Parathyroid adenoma (tissue), 2 donors: Measurements from ENCODE around the gene CARD9.

ENCODE experiments used
- H2AFZ ChIP-seq: fragments of 300-600 bp; sonication (generic); one replicate; pipeline ENCODE4 v1.7.0; 2017; ENCODE audit warnings: antibody characterized with exemption, mild to moderate bottlenecking
- H3K27ac ChIP-seq: fragments of 300-600 bp; sonication (generic); one replicate; pipeline ENCODE4 v1.7.0; 2017
- H3K27me3 ChIP-seq: fragments of 300-600 bp; sonication (generic); one replicate; pipeline ENCODE4 v1.7.0; 2017; ENCODE audit warnings: low read length; ENCODE audit not compliant: control insufficient read depth, insufficient read depth
- H3K36me3 ChIP-seq: fragments of 300-600 bp; sonication (generic); one replicate; pipeline ENCODE4 v1.7.0; 2017; ENCODE audit warnings: low read length; ENCODE audit not compliant: control insufficient read depth, insufficient read depth
- H3K4me1 ChIP-seq: fragments of 300-600 bp; sonication (generic); one replicate; pipeline ENCODE4 v1.7.0; 2017; ENCODE audit warnings: control low read depth
- H3K4me2 ChIP-seq: fragments of 300-600 bp; sonication (generic); one replicate; pipeline ENCODE4 v1.7.0; 2017; ENCODE audit warnings: low read length
- H3K4me3 ChIP-seq: fragments of 300-600 bp; sonication (generic); one replicate; pipeline ENCODE4 v1.7.0; 2017; ENCODE audit warnings: low read depth, low read length
- H3K79me2 ChIP-seq: fragments of 300-600 bp; sonication (generic); one replicate; pipeline ENCODE4 v1.7.0; 2017; ENCODE audit warnings: control low read depth
- H3K9ac ChIP-seq: fragments of 300-600 bp; sonication (generic); one replicate; pipeline ENCODE4 v1.7.0; 2017; ENCODE audit warnings: mild to moderate bottlenecking
- H3K9me3 ChIP-seq: fragments of 300-600 bp; sonication (generic); one replicate; pipeline ENCODE4 v1.7.0; 2017; ENCODE audit warnings: low read length; ENCODE audit not compliant: control insufficient read depth
- CTCF ChIP-seq: fragments of 300-600 bp; sonication (generic); IDR thresholded peaks from one replicate; pipeline ENCODE4 v1.7.0; 2017; ENCODE audit warnings: antibody characterized with exemption, mild to moderate bottlenecking
- donor health status: primary hyperparathyroidism.

The CARD9 gene

GRCh38 chr9:136347472-136348256, 25.8 kb downstream of the CARD9 start:
- Histone ChIP-seq H3K9me3 (no peaks in the 10 kb centered on the region), H3K4me1 (peaks cover 5% of the 10 kb centered on the region), H3K36me3 (no peaks in the 10 kb centered on the region), H3K4me3 (no peak overlapping the region), H3K4me2 (no peak overlapping the region), H3K27ac (no peak overlapping the region), H3K9ac (no peak overlapping the region), H3K79me2 (no peaks in the 10 kb centered on the region), H2AFZ (no peak overlapping the region), H3K27me3 (no peaks in the 10 kb centered on the region)
- TF ChIP-seq CTCF, result no peak

GRCh38 chr9:136346927-136347465, 26.5 kb downstream of the CARD9 start:
- no peaks in the 10 kb centered on the region for H3K27me3 ChIP-seq
- TF ChIP-seq CTCF, result no peak
- H3K36me3 ChIP-seq, result no peaks in the 10 kb centered on the region
- H3K79me2 ChIP-seq, result no peaks in the 10 kb centered on the region
- no peaks in the 10 kb centered on the region for H3K9me3 ChIP-seq
- no peak overlapping the region for H3K27ac ChIP-seq
- no peak overlapping the region for H3K4me2 ChIP-seq
- peaks cover 5% of the 10 kb centered on the region for H3K4me1 ChIP-seq
- H2AFZ ChIP-seq, result no peak overlapping the region
- no peak overlapping the region for H3K9ac ChIP-seq
- no peak overlapping the region for H3K4me3 ChIP-seq

GRCh38 chr9:136346157-136346481, 27.4 kb downstream of the CARD9 start:
- H3K4me2 ChIP-seq, result peak overlapping the region; percentile 26
- no peak overlapping the region for H3K4me3 ChIP-seq
- peak overlapping the region; percentile 66 for H2AFZ ChIP-seq
- H3K4me1 ChIP-seq, result peaks cover 5% of the 10 kb centered on the region
- no peaks in the 10 kb centered on the region for H3K36me3 ChIP-seq
- no peaks in the 10 kb centered on the region for H3K27me3 ChIP-seq
- TF ChIP-seq CTCF, result no peak
- no peaks in the 10 kb centered on the region for H3K9me3 ChIP-seq
- H3K27ac ChIP-seq, result no peak overlapping the region
- no peaks in the 10 kb centered on the region for H3K79me2 ChIP-seq
- H3K9ac ChIP-seq, result no peak overlapping the region

- Histone ChIP-seq H3K4me1 (peaks cover 5% of the 10 kb centered on the region), H3K27me3 (no peaks in the 10 kb centered on the region), H3K27ac (no peak overlapping the region), H3K9ac (no peak overlapping the region), H3K36me3 (no peaks in the 10 kb centered on the region), H3K9me3 (no peaks in the 10 kb centered on the region), H3K4me3 (no peak overlapping the region), H2AFZ (peak overlapping the region; percentile 66), H3K79me2 (no peaks in the 10 kb centered on the region), H3K4me2 (peak overlapping the region; percentile 11)
- peak; percentile 34 for TF ChIP-seq CTCF
Measured at GRCh38 chr9:136345281-136346156, 27.9 kb downstream of the CARD9 start.
